Measurements from ENCODE around the gene CCDC192. TPM values are rescaled to one million over a fixed set of nuclear protein-coding genes. Genes with fewer than 3 reads are reported as not detected.

Gene CCDC192
- total RNA-seq, 3 donors from 2014 or later, result 1.3 TPM; not detected in 2

GRCh38 chr5:127919006-127919796 lies 216.0 kb downstream of the CCDC192 start:
- DNase-seq (ENCODE audit: low spot score in 2 of 2), result no peak
- H3K27me3 ChIP-seq, result no peaks in the 10 kb centered on the region
- no peak overlapping the region for H3K27ac ChIP-seq
- no peaks in the 10 kb centered on the region for H3K36me3 ChIP-seq
- TF ChIP-seq POLR2AphosphoS5 (IDR thresholded peaks at IDR 0.05) (no peak), POLR2A (IDR thresholded peaks at IDR 0.05) (no peak), CTCF (IDR thresholded peaks at IDR 0.05) (no peak)
- H3K4me1 ChIP-seq, result no peaks in the 10 kb centered on the region
- intact Hi-C loops (cut with DNase I; ENCODE audit: low total_unique reads), result no loop called here
- no peaks in the 10 kb centered on the region for H3K9me3 ChIP-seq
- H3K4me3 ChIP-seq, result no peak overlapping the region

- no peaks in the 10 kb centered on the region for H3K4me1 ChIP-seq
- no peak overlapping the region for H3K27ac ChIP-seq
- no peaks in the 10 kb centered on the region for H3K9me3 ChIP-seq
- intact Hi-C loops (cut with DNase I; ENCODE audit: low total_unique reads), result no loop called here
- H3K36me3 ChIP-seq, result no peaks in the 10 kb centered on the region
- DNase-seq (ENCODE audit: low spot score in 2 of 2), result no peak
- no peak overlapping the region for H3K4me3 ChIP-seq
- TF ChIP-seq POLR2AphosphoS5 (IDR thresholded peaks at IDR 0.05) (no peak), POLR2A (IDR thresholded peaks at IDR 0.05) (no peak), CTCF (IDR thresholded peaks at IDR 0.05) (no peak)
- H3K27me3 ChIP-seq, result no peaks in the 10 kb centered on the region
Measured at GRCh38 chr5:127919818-127920217, 216.6 kb downstream of the CCDC192 start.

GRCh38 chr5:127920936-127921335 lies 217.7 kb downstream of the CCDC192 start:
- Histone ChIP-seq H3K9me3 (no peaks in the 10 kb centered on the region), H3K36me3 (no peaks in the 10 kb centered on the region), H3K4me1 (no peaks in the 10 kb centered on the region), H3K27ac (no peak overlapping the region), H3K27me3 (no peaks in the 10 kb centered on the region), H3K4me3 (no peak overlapping the region)
- DNase-seq (ENCODE audit: low spot score in 2 of 2), result no peak
- no peak for TF ChIP-seq CTCF (IDR thresholded peaks at IDR 0.05)
- TF ChIP-seq POLR2AphosphoS5 (IDR thresholded peaks at IDR 0.05), result no peak
- intact Hi-C loops (cut with DNase I; ENCODE audit: low total_unique reads), result no loop called here

GRCh38 chr5:127922603-127923002 lies 219.4 kb downstream of the CCDC192 start:
- H3K4me3 ChIP-seq, result no peak overlapping the region
- no peak overlapping the region for H3K27ac ChIP-seq
- no peaks in the 10 kb centered on the region for H3K9me3 ChIP-seq
- no peaks in the 10 kb centered on the region for H3K27me3 ChIP-seq
- no peak for TF ChIP-seq POLR2AphosphoS5 (IDR thresholded peaks at IDR 0.05)
- TF ChIP-seq CTCF (IDR thresholded peaks at IDR 0.05), result no peak
- no peak for TF ChIP-seq POLR2A (IDR thresholded peaks at IDR 0.05)
- H3K36me3 ChIP-seq, result no peaks in the 10 kb centered on the region
- H3K4me1 ChIP-seq, result no peaks in the 10 kb centered on the region
- intact Hi-C loops (cut with DNase I; ENCODE audit: low total_unique reads), result no loop called here
- DNase-seq (ENCODE audit: low spot score in 2 of 2), result no peak

- H3K27ac ChIP-seq, result no peak overlapping the region
- no peaks in the 10 kb centered on the region for H3K9me3 ChIP-seq
- no peak overlapping the region for H3K4me3 ChIP-seq
- no peaks in the 10 kb centered on the region for H3K4me1 ChIP-seq
- no peaks in the 10 kb centered on the region for H3K27me3 ChIP-seq
- intact Hi-C loops (cut with DNase I; ENCODE audit: low total_unique reads), result no loop called here
- no peak for DNase-seq (ENCODE audit: low spot score in 2 of 2)
- no peaks in the 10 kb centered on the region for H3K36me3 ChIP-seq
- TF ChIP-seq CTCF (IDR thresholded peaks at IDR 0.05), result no peak
- no peak for TF ChIP-seq POLR2AphosphoS5 (IDR thresholded peaks at IDR 0.05)
- TF ChIP-seq POLR2A (IDR thresholded peaks at IDR 0.05), result no peak
Measured at GRCh38 chr5:127923804-127924570, 220.8 kb downstream of the CCDC192 start.
